PC-9 (cell line): ENCODE measurements around the gene BACH2. TPM values are rescaled to one million over a fixed set of nuclear protein-coding genes. Genes with fewer than 3 reads are reported as not detected.
"Not testable (repeated sequence)": the region's sequence is repeated elsewhere in the genome, so short reads cannot be mapped to it uniquely, and the experiment has no call there.

Experiments used
- BruUV-seq: library from RNA; stranded (reverse); fragments of 400-500 nt; replicated peaks from 2 replicates; lab custom pipeline; 2021; lab: Mats Ljungman, UMichigan
- CTCF ChIA-PET: fragments of 300-600 bp; sonication (Branson Sonifier 250); formaldehyde crosslinking; loops from one replicate; lab custom pipeline; 2022; ENCODE audit warnings: antibody characterized with exemption; lab: Charles Lee
- POLR2A ChIA-PET: fragments of 300-600 bp; sonication (Branson Sonifier 250); formaldehyde crosslinking; loops from one replicate; lab custom pipeline; 2022; ENCODE audit warnings: antibody characterized with exemption; ENCODE audit not compliant: unreplicated experiment; lab: Charles Lee
- DNase-seq, 2 experiments: peaks; one replicate each; pipeline versions ENCODE4 v3.0.0 to v3.0.0-alpha.2; 2015 to 2022; ENCODE audit warnings: mixed read lengths in 1 of 2
- H2AFZ ChIP-seq: fragments of 200-600 bp; sonication (generic); 2 replicates; pipeline ENCODE4 v1.8.1; 2017; ENCODE audit warnings: antibody characterized with exemption
- H3F3A ChIP-seq: fragments of 200-600 bp; sonication (generic); 2 replicates; pipeline ENCODE4 v1.8.1; 2017; ENCODE audit warnings: antibody characterized with exemption, mild to moderate bottlenecking, low read depth; ENCODE audit not compliant: insufficient read depth
- H3K27ac ChIP-seq: fragments of 200-600 bp; sonication (generic); 2 replicates; pipeline ENCODE4 v1.6.1; 2016; ENCODE audit warnings: mixed run types
- H3K27me3 ChIP-seq: fragments of 200-600 bp; sonication (generic); 2 replicates; pipeline ENCODE4 v1.6.1; 2016; ENCODE audit warnings: low read depth, mixed run types; ENCODE audit not compliant: insufficient read depth
- H3K36me3 ChIP-seq: fragments of 200-600 bp; sonication (generic); 2 replicates; pipeline ENCODE4 v1.6.1; 2016; ENCODE audit warnings: low read depth, mixed run types
- H3K4me1 ChIP-seq: fragments of 200-600 bp; sonication (generic); replicated peaks from 2 replicates; pipeline ENCODE4 v1.6.1; 2016; ENCODE audit warnings: mixed run types; ENCODE audit not compliant: insufficient read depth
- H3K4me2 ChIP-seq: fragments of 200-600 bp; sonication (generic); 2 replicates; pipeline ENCODE4 v1.6.1; 2017; ENCODE audit warnings: mixed run types
- H3K4me3 ChIP-seq: fragments of 200-600 bp; sonication (generic); 2 replicates; pipeline ENCODE4 v1.6.1; 2016; ENCODE audit warnings: mixed run types
- H3K79me2 ChIP-seq: fragments of 200-600 bp; sonication (generic); 2 replicates; pipeline ENCODE4 v1.6.1; 2017; ENCODE audit warnings: low read depth, mixed run types
- H3K9me2 ChIP-seq: fragments of 200-600 bp; sonication (generic); 2 replicates; pipeline ENCODE4 v1.8.1; 2017; ENCODE audit warnings: mild to moderate bottlenecking; ENCODE audit not compliant: insufficient read depth
- H3K9me3 ChIP-seq: fragments of 200-600 bp; sonication (generic); 2 replicates; pipeline ENCODE4 v1.8.1; 2016; ENCODE audit warnings: low read depth; ENCODE audit not compliant: insufficient read depth
- H4K20me1 ChIP-seq: fragments of 200-600 bp; sonication (generic); 2 replicates; pipeline ENCODE4 v1.8.1; 2017; ENCODE audit not compliant: insufficient read depth
- CTCF ChIP-seq: fragments of 200-600 bp; sonication (generic); conservative IDR thresholded peaks from 2 replicates; pipeline ENCODE4 v1.6.1; 2017; ENCODE audit warnings: mixed run types, antibody characterized with exemption, mild to moderate bottlenecking, moderate library complexity
- EZH2 ChIP-seq: fragments of 200-600 bp; sonication (generic); IDR thresholded peaks from 2 replicates; pipeline ENCODE4 v1.8.0; 2017; ENCODE audit warnings: antibody characterized with exemption, low read depth
- intact Hi-C: fragments of 100-400 bp; cut with micrococcal nuclease; formaldehyde crosslinking; loops from one replicate; pipeline ENCODE4 v1.10.0; 2022; ENCODE audit not compliant: unreplicated experiment
- total RNA-seq: library from RNA; stranded (reverse); gene quantifications from 2 replicates; pipeline ENCODE4 v1.2.3, GENCODE V29; 2021

The BACH2 gene
- total RNA-seq, 1 experiment from 2014 or later: 2.3 TPM

DNA sequence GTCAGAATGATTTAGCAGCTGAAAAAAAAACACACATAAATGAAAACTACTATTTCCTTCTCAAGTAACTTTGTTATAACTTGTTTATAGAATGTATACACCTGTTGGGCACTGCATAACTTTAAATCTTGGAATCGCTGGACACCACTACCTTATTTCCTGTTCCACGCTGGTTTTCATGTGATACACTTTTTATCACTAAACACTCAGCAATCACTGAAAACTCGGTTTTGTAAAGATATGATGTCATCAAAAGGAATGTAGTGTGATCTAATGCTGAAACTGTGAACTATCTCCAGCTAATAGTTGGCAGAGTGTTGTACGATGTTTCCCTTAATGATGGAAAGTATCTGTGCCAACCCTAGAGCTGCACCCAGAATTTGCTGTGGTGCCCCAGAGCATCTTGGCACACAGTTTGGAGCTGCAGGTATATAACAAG lies 127.9 kb downstream of the BACH2 start:
- Histone ChIP-seq H4K20me1 (no peaks in the 10 kb centered on the region), H3K4me2 (no peak overlapping the region), H3K79me2 (no peaks in the 10 kb centered on the region), H3K9me3 (no peaks in the 10 kb centered on the region), H3K4me1 (no peaks in the 10 kb centered on the region), H3K27ac (no peak overlapping the region), H3K4me3 (no peak overlapping the region), H3K36me3 (no peaks in the 10 kb centered on the region), H3F3A (no peaks in the 10 kb centered on the region), H3K27me3 (no peaks in the 10 kb centered on the region), H3K9me2 (no peaks in the 10 kb centered on the region), H2AFZ (no peak overlapping the region)
- no peak for TF ChIP-seq CTCF
- TF ChIP-seq EZH2: no peak
- ChIA-PET CTCF (no interaction called here), POLR2A (no interaction called here)
- no peak for DNase-seq
- BruUV-seq: no TSS peak
- intact Hi-C loops: no loop called here

DNA sequence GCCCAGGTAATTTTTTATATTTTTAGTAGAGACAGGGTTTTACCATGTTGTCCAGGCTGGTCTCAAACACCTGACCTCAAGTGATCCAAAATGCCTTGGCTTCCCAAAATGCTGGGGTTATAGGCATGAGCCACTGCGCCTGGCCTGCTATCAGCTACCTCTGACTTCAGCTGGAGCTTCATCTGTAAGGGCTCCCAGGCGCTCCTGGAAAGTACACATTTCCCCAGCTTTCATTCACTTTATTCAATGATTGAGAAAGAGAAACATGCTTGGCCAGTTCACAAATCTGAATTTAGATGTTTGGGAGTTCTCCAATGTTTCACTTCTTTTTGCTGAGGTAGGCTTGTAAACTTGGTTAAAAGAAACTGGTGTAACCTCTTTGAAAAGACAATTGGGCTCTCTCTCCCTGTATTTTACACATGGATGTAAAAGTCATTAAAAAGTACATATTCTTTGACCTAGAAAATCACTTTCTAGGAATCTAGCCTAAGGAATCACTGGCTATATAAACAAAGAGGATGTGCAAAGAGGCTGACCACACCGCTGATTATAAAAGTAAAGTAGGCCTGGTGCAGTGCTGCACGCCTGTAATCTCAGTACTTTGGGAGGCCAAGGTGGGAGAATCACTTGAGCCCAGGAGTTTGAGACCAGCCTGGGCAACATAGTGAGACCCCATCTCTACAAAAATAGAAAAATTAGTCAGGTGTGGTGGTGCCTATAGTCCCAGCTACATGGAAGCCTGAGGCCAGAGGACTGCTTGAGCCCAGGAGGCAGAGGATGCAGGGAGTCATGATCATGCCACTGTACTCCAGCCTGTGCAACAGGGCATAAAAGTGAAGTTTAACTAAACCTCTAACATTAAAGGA lies 128.9 kb downstream of the BACH2 start:
- TF ChIP-seq CTCF (no peak), EZH2 (no peak)
- Histone ChIP-seq H3K36me3 (no peaks in the 10 kb centered on the region), H2AFZ (no peak overlapping the region), H4K20me1 (no peaks in the 10 kb centered on the region), H3F3A (no peaks in the 10 kb centered on the region), H3K4me1 (no peaks in the 10 kb centered on the region), H3K4me3 (no peak overlapping the region), H3K27me3 (no peaks in the 10 kb centered on the region), H3K4me2 (no peak overlapping the region), H3K79me2 (no peaks in the 10 kb centered on the region), H3K27ac (no peak overlapping the region), H3K9me2 (no peaks in the 10 kb centered on the region), H3K9me3 (no peaks in the 10 kb centered on the region)
- no peak for DNase-seq
- intact Hi-C loops: no loop called here
- CTCF ChIA-PET: no interaction called here
- BruUV-seq: no TSS peak
- POLR2A ChIA-PET: no interaction called here

DNA sequence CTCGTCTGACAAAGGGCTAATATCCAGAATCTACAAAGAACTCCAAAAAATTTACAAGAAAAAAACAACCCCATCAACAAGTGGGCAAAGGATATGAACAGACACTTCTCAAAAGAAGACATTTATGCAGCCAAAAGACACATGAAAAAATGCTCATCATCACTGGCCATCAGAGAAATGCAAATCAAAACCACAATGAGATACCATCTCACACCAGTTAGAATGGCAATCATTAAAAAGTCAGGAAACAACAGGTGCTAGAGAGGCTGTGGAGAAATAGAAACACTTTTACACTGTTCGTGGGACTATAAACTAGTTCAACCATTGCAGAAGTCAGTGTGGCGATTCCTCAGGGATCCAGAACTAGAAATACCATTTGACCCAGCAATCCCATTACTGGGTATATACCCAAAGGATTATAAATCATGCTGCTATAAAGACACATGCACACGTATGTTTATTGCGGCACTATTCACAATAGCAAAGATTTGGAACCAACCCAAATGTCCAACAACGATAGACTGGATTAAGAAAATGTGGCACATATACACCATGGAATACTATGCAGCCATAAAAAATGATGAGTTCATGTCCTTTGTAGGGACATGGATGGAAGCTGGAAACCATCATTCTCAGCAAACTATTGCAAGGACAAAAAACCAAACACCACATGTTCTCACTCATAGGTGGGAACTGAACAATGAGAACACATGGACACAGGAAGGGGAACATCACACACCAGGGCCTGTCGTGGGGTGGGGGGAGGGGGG lies 130.3 kb downstream of the BACH2 start:
- H3K79me2 ChIP-seq, H3K9me2 ChIP-seq, H3K27ac ChIP-seq, H3K4me1 ChIP-seq, H3K4me2 ChIP-seq, POLR2A ChIA-PET, H3K36me3 ChIP-seq, intact Hi-C loops, H3K4me3 ChIP-seq, DNase-seq, H3F3A ChIP-seq, H2AFZ ChIP-seq, H3K27me3 ChIP-seq, CTCF ChIA-PET, H4K20me1 ChIP-seq, H3K9me3 ChIP-seq, BruUV-seq: not testable (repeated sequence)
